HL-60 (cell line): ENCODE measurements around the gene ST13.

Source experiments
- DNase-seq, 2 experiments: peaks; one replicate each; pipeline ENCODE4 v3.0.0-alpha.2; 2010 to 2020; ENCODE audit warnings: low read depth in 1 of 2, low spot score in 1 of 2
- H3K27ac ChIP-seq: fragments of 250-450 bp; sonication (Bioruptor Pico); replicated peaks from 2 replicates; pipeline ENCODE4 v1.5.1; 2020; ENCODE audit warnings: mild to moderate bottlenecking, moderate library complexity
- H3K27me3 ChIP-seq: fragments of 250-450 bp; sonication (Bioruptor Pico); 2 replicates; pipeline ENCODE4 v1.5.1; 2021; ENCODE audit warnings: mild to moderate bottlenecking, moderate library complexity; ENCODE audit not compliant: insufficient read depth, poor library complexity, severe bottlenecking
- H3K4me3 ChIP-seq: replicated peaks from 2 replicates; pipeline ENCODE4 v1.5.1; 2011; ENCODE audit warnings: mild to moderate bottlenecking, control low read depth, low read length; ENCODE audit not compliant: insufficient read depth
- CTCF ChIP-seq: IDR thresholded peaks from one replicate; pipeline ENCODE4 v1.5.1; 2011; ENCODE audit warnings: low read length, control low read depth, inconsistent platforms; ENCODE audit not compliant: insufficient read depth
- GABPA ChIP-seq: IDR thresholded peaks from 2 replicates; pipeline ENCODE4 v1.6.1; 2012; ENCODE audit warnings: low read depth
- POLR2AphosphoS5 ChIP-seq: IDR thresholded peaks from 2 replicates; pipeline ENCODE4 v1.6.1; 2012; ENCODE audit warnings: low read depth
- REST ChIP-seq: IDR thresholded peaks from 2 replicates; pipeline ENCODE4 v1.6.1; 2012; ENCODE audit warnings: low read depth; ENCODE audit not compliant: insufficient replicate concordance
- SPI1 ChIP-seq: IDR thresholded peaks from 2 replicates; pipeline ENCODE4 v1.6.1; 2012; ENCODE audit warnings: low read depth, mild to moderate bottlenecking, borderline replicate concordance

Gene ST13

GRCh38 chr22:40819599-40820140 lies 36.8 kb downstream of the ST13 start:
- no peaks in the 10 kb centered on the region for H3K27me3 ChIP-seq
- TF ChIP-seq SPI1 (no peak), REST (no peak), CTCF (no peak), POLR2AphosphoS5 (no peak), GABPA (no peak)
- H3K4me3 ChIP-seq, result peak overlapping the region; percentile 99
- H3K27ac ChIP-seq, result peak overlapping the region; percentile 36
- peak; percentile 10 to 30 for DNase-seq

GRCh38 chr22:40818747-40819598 lies 37.5 kb downstream of the ST13 start, which contains the start of gene SLC25A17:
Gene SLC25A17 (minus strand): TSS chr22:40819346. CDS start chr22:40819248, 98 bp downstream.
- H3K27ac ChIP-seq, result peak within 1 kb of the TSS; percentile 76
- no peaks in the 10 kb centered on the region for H3K27me3 ChIP-seq
- no peak for TF ChIP-seq SPI1
- TF ChIP-seq POLR2AphosphoS5, result no peak; the same call in 1 of the 2 replicates
- peak; percentile 76 for TF ChIP-seq GABPA
- TF ChIP-seq CTCF, result peak; percentile 10
- peak; percentile 77 to 85 for DNase-seq
- peak within 1 kb of the TSS; percentile 99 for H3K4me3 ChIP-seq

GRCh38 chr22:40818192-40818746 lies 38.2 kb downstream of the ST13 start:
- Histone ChIP-seq H3K27ac (no peak overlapping the region; the same call in none of the 2 replicates), H3K4me3 (peak overlapping the region; percentile 99), H3K27me3 (no peaks in the 10 kb centered on the region)
- peak in 1 of 2 experiments; percentile 9 for DNase-seq
- TF ChIP-seq CTCF (no peak), POLR2AphosphoS5 (no peak), SPI1 (peak; percentile 30; the same call in 1 of the 2 replicates), REST (no peak)
